ENCODE data around the gene YTHDF1.

YTHDF1 gene

GRCh38 chr20:63216041-63216848 lies at the start of gene YTHDF1:
Gene YTHDF1, minus strand, starts transcription at chr20:63216131. Its CDS starts 239 bp downstream, at chr20:63215892.
- Histone ChIP-seq H3K4me2 (ENCODE audit: low read length) (peak within 1 kb of the TSS; percentile 93), H2AFZ (ENCODE audit: low read depth, low read length) (peak within 1 kb of the TSS; percentile 27; the same call in 1 of the 2 replicates), H3K36me3 (replicated peaks; ENCODE audit: low read depth, low read length) (peaks cover 26% of the 10 kb centered on the region), H3K79me2 (ENCODE audit: low read length) (peaks cover 47% of the 10 kb centered on the region), H3K4me1 (ENCODE audit: low read length) (peaks cover 14% of the 10 kb centered on the region), H4K20me1 (ENCODE audit: insufficient read depth, low read length) (peaks cover 23% of the 10 kb centered on the region), H3K9ac (ENCODE audit: low read length) (peak within 1 kb of the TSS; percentile 98), H3K27me3 (ENCODE audit: low read depth, low read length) (peaks cover 4% of the 10 kb centered on the region; the same call in 1 of the 2 replicates), H3K9me3 (ENCODE audit: insufficient read depth, low read length) (no peaks in the 10 kb centered on the region), H3K27ac (ENCODE audit: low read length) (peak within 1 kb of the TSS; percentile 54), H3K4me3 (ENCODE audit: low read length) (peak within 1 kb of the TSS; percentile 98)
- TF ChIP-seq, protein P1, sequence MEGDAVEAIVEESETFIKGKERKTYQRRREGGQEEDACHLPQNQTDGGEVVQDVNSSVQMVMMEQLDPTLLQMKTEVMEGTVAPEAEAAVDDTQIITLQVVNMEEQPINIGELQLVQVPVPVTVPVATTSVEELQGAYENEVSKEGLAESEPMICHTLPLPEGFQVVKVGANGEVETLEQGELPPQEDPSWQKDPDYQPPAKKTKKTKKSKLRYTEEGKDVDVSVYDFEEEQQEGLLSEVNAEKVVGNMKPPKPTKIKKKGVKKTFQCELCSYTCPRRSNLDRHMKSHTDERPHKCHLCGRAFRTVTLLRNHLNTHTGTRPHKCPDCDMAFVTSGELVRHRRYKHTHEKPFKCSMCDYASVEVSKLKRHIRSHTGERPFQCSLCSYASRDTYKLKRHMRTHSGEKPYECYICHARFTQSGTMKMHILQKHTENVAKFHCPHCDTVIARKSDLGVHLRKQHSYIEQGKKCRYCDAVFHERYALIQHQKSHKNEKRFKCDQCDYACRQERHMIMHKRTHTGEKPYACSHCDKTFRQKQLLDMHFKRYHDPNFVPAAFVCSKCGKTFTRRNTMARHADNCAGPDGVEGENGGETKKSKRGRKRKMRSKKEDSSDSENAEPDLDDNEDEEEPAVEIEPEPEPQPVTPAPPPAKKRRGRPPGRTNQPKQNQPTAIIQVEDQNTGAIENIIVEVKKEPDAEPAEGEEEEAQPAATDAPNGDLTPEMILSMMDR (IDR thresholded peaks at IDR 0.05; ENCODE audit: low read depth, low read length), result no peak
- no peak for TF ChIP-seq EZH2phosphoT487 (IDR thresholded peaks at IDR 0.05; ENCODE audit: low read depth)

DNA sequence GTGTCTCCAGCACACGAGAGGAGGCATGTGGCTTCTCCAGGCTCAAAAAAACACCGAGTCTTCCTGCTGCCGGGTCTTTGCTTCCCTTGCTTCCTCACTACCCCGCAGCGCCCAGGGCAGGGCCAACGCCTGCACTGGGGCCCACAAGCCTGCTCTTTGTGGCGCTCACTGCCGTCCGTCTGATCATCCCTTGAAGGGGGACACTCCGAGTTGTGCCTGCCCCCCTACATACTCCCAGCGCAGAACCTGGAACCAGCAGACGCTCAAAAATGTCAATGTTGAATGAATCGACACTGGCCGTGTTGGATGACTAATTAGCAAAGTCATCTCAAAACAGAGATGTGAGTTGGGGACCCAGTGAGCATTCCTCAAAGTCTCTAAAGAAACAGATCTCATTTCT lies 48.6 kb upstream of the YTHDF1 start:
- H3K27ac ChIP-seq (ENCODE audit: low read length), result no peak overlapping the region
- no peak overlapping the region for H3K9ac ChIP-seq (ENCODE audit: low read length)
- no peak overlapping the region for H3K4me2 ChIP-seq (ENCODE audit: low read length)
- H3K79me2 ChIP-seq (ENCODE audit: low read length), result no peaks in the 10 kb centered on the region
- TF ChIP-seq EZH2phosphoT487 (IDR thresholded peaks at IDR 0.05; ENCODE audit: low read depth), result no peak
- TF ChIP-seq, protein P1 (IDR thresholded peaks at IDR 0.05; ENCODE audit: low read depth, low read length), result no peak
- no peaks in the 10 kb centered on the region for H3K9me3 ChIP-seq (ENCODE audit: insufficient read depth, low read length)
- no peaks in the 10 kb centered on the region for H3K36me3 ChIP-seq (replicated peaks; ENCODE audit: low read depth, low read length)
- no peaks in the 10 kb centered on the region for H3K27me3 ChIP-seq (ENCODE audit: low read depth, low read length)
- H3K4me3 ChIP-seq (ENCODE audit: low read length), result no peak overlapping the region
- H4K20me1 ChIP-seq (ENCODE audit: insufficient read depth, low read length), result no peaks in the 10 kb centered on the region
- no peak overlapping the region for H2AFZ ChIP-seq (ENCODE audit: low read depth, low read length)
- H3K4me1 ChIP-seq (ENCODE audit: low read length), result no peaks in the 10 kb centered on the region

DNA sequence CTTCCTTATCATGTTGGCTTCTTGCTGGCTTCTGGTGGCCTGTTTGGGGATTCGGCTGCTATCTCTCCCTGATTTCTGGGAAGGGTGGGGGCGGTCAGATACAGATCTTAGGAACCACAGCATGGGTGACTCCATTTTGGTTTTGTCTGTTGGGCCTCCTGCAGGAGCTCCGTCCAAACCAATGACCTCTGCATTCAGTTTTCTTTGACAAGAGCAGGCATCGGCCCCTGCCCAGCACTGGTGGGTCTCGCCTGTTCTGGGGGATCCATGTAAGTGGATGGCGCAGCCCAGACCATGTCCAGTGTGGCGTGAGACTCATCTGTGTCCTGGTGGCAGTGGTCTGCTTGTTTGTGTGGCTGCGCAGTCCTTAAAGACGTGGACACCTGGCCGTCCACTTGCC lies 48.1 kb upstream of the YTHDF1 start:
- Histone ChIP-seq H3K27ac (ENCODE audit: low read length) (no peak overlapping the region), H3K4me2 (ENCODE audit: low read length) (no peak overlapping the region), H3K4me3 (ENCODE audit: low read length) (no peak overlapping the region), H3K79me2 (ENCODE audit: low read length) (no peaks in the 10 kb centered on the region), H4K20me1 (ENCODE audit: insufficient read depth, low read length) (no peaks in the 10 kb centered on the region), H3K9ac (ENCODE audit: low read length) (no peak overlapping the region), H3K4me1 (ENCODE audit: low read length) (no peaks in the 10 kb centered on the region), H3K27me3 (ENCODE audit: low read depth, low read length) (no peaks in the 10 kb centered on the region), H3K36me3 (replicated peaks; ENCODE audit: low read depth, low read length) (no peaks in the 10 kb centered on the region), H2AFZ (ENCODE audit: low read depth, low read length) (no peak overlapping the region), H3K9me3 (ENCODE audit: insufficient read depth, low read length) (no peaks in the 10 kb centered on the region)
- TF ChIP-seq, protein P1 (IDR thresholded peaks at IDR 0.05; ENCODE audit: low read depth, low read length), result no peak
- no peak for TF ChIP-seq EZH2phosphoT487 (IDR thresholded peaks at IDR 0.05; ENCODE audit: low read depth)

GRCh38 chr20:63262836-63263235 lies 46.9 kb upstream of the YTHDF1 start:
- Histone ChIP-seq H3K79me2 (ENCODE audit: low read length) (no peaks in the 10 kb centered on the region), H3K4me2 (ENCODE audit: low read length) (no peak overlapping the region), H3K36me3 (replicated peaks; ENCODE audit: low read depth, low read length) (no peaks in the 10 kb centered on the region), H4K20me1 (ENCODE audit: insufficient read depth, low read length) (no peaks in the 10 kb centered on the region), H3K9ac (ENCODE audit: low read length) (no peak overlapping the region), H3K27ac (ENCODE audit: low read length) (no peak overlapping the region), H3K4me3 (ENCODE audit: low read length) (no peak overlapping the region), H2AFZ (ENCODE audit: low read depth, low read length) (no peak overlapping the region), H3K27me3 (ENCODE audit: low read depth, low read length) (no peaks in the 10 kb centered on the region), H3K4me1 (ENCODE audit: low read length) (no peaks in the 10 kb centered on the region), H3K9me3 (ENCODE audit: insufficient read depth, low read length) (no peaks in the 10 kb centered on the region)
- TF ChIP-seq, protein P1 (IDR thresholded peaks at IDR 0.05; ENCODE audit: low read depth, low read length), result no peak
- no peak for TF ChIP-seq EZH2phosphoT487 (IDR thresholded peaks at IDR 0.05; ENCODE audit: low read depth)

Data from OCI-LY3 (cell line).